T-helper 17 cell (primary cell): ENCODE data around the gene SMIM17. TPM values are rescaled to one million over a fixed set of nuclear protein-coding genes. Genes with fewer than 3 reads are reported as not detected.

ENCODE experiments used
- ATAC-seq: fragments of 150-1000 bp; cut with Tn5 transposase; 2 replicates; pipeline ENCODE4 v1.10.0; 2021; ENCODE audit warnings: mild to moderate bottlenecking, moderate library complexity
- DNase-seq, 3 donors: peaks; one replicate each; pipeline versions ENCODE4 v3.0.0 to v3.0.0-alpha.2; 2020 to 2021
- H3K9me3 ChIP-seq: one replicate; pipeline ENCODE4 v1.7.0; 2013; ENCODE audit warnings: low read length, mild to moderate bottlenecking; ENCODE audit not compliant: control insufficient read depth, poor library complexity, severe bottlenecking
- H3K27ac Mint-ChIP-seq: one replicate; pipeline ENCODE4 v1.8.0; 2022; ENCODE audit warnings: mild to moderate bottlenecking, moderate library complexity, mixed read lengths
- H3K27me3 Mint-ChIP-seq: one replicate; pipeline ENCODE4 v1.8.0; 2022; ENCODE audit warnings: mixed read lengths
- H3K36me3 Mint-ChIP-seq: one replicate; pipeline ENCODE4 v1.8.0; 2022; ENCODE audit warnings: low read depth, mixed read lengths
- H3K4me1 Mint-ChIP-seq: one replicate; pipeline ENCODE4 v1.8.0; 2022; ENCODE audit warnings: mild to moderate bottlenecking, mixed read lengths
- H3K4me3 Mint-ChIP-seq: one replicate; pipeline ENCODE4 v1.8.0; 2022; ENCODE audit warnings: mild to moderate bottlenecking, moderate library complexity, mixed read lengths
- total RNA-seq, 4 donors: library from RNA in 2 of 4; stranded (reverse) in 2 of 4; gene quantifications; one replicate each; pipeline ENCODE4 v1.2.3 and lab custom pipeline; 2022 to 2026

The SMIM17 gene
- total RNA-seq, 2 donors from 2014 or later = not detected

GRCh38 chr19:56619121-56619520 is 23.8 kb upstream of the SMIM17 start:
- Mint-ChIP-seq H3K27me3 (no peaks in the 10 kb centered on the region), H3K36me3 (peaks cover 10% of the 10 kb centered on the region), H3K27ac (no peak overlapping the region), H3K4me3 (no peak overlapping the region), H3K4me1 (no peaks in the 10 kb centered on the region)
- DNase-seq (no peak), ATAC-seq (no peak)
- H3K9me3 ChIP-seq = peaks cover 23% of the 10 kb centered on the region

GRCh38 chr19:56622374-56622773 is 20.6 kb upstream of the SMIM17 start:
- no peak overlapping the region for H3K4me3 Mint-ChIP-seq

DNA sequence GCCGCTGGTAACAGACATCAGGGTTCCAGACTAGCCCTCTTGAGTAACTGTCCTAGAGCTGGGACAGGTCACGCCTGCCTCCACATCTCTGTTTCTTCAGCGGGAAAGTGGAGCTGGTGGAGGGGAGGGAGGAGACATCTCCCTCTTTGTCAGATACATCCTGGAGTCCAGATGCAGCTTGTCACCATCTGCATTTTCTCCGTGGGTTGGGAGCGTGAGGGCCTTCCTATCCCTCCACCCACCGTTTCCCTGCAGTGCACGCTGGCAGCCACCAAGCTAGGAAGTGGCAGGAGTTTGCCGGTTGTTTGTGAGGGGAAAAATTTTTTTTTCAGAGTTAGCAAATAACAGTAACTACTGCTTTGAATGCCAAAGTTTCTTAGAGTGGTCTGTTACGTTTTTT is 20.0 kb upstream of the SMIM17 start:
- H3K27ac Mint-ChIP-seq = no peak overlapping the region
- H3K27me3 Mint-ChIP-seq = no peaks in the 10 kb centered on the region
- H3K9me3 ChIP-seq = peaks cover 18% of the 10 kb centered on the region
- peaks cover 12% of the 10 kb centered on the region for H3K36me3 Mint-ChIP-seq
- ATAC-seq = no peak
- DNase-seq = no peak
- no peak overlapping the region for H3K4me3 Mint-ChIP-seq
- no peaks in the 10 kb centered on the region for H3K4me1 Mint-ChIP-seq

More at GRCh38 chr19:56622374-56622773, 20.6 kb upstream of the SMIM17 start:
- peaks cover 23% of the 10 kb centered on the region for H3K9me3 ChIP-seq
- Mint-ChIP-seq H3K27ac (no peak overlapping the region), H3K27me3 (no peaks in the 10 kb centered on the region), H3K4me1 (no peaks in the 10 kb centered on the region), H3K36me3 (peaks cover 12% of the 10 kb centered on the region)
- no peak for ATAC-seq
- DNase-seq = no peak

DNA sequence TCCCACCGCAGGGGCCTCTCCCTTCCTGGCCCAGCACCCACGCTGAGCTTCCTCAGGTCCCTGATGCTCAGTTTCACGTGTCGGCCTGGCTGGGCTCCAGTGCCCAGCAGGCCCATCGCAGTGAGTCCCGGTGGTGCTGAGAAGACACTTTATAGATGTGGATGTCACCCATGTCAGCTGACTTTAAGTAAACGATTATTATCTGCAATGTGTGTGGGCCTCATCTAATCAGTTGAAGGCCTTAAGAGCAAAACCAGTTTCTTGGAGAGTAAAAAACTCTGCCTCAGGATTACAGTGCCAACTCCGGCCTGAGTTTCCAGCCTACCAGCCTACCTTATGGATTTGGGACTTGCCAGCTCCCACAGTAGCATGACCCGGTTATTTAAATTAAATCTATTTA is 17.3 kb upstream of the SMIM17 start:
- H3K4me3 Mint-ChIP-seq = no peak overlapping the region
- peaks cover 16% of the 10 kb centered on the region for H3K9me3 ChIP-seq

GRCh38 chr19:56633021-56633420 is 9.9 kb upstream of the SMIM17 start:
- no peaks in the 10 kb centered on the region for H3K4me1 Mint-ChIP-seq
- H3K4me3 Mint-ChIP-seq = no peak overlapping the region
- no peaks in the 10 kb centered on the region for H3K36me3 Mint-ChIP-seq
- no peaks in the 10 kb centered on the region for H3K27me3 Mint-ChIP-seq
- ATAC-seq (no peak), DNase-seq (no peak)
- no peak overlapping the region for H3K27ac Mint-ChIP-seq
- H3K9me3 ChIP-seq = peaks cover 13% of the 10 kb centered on the region

More for the DNA sequence above, 17.3 kb upstream of the SMIM17 start:
- no peak for ATAC-seq
- H3K4me1 Mint-ChIP-seq = no peaks in the 10 kb centered on the region
- DNase-seq = no peak
- peaks cover 10% of the 10 kb centered on the region for H3K36me3 Mint-ChIP-seq
- no peaks in the 10 kb centered on the region for H3K27me3 Mint-ChIP-seq
- H3K27ac Mint-ChIP-seq = no peak overlapping the region

DNA sequence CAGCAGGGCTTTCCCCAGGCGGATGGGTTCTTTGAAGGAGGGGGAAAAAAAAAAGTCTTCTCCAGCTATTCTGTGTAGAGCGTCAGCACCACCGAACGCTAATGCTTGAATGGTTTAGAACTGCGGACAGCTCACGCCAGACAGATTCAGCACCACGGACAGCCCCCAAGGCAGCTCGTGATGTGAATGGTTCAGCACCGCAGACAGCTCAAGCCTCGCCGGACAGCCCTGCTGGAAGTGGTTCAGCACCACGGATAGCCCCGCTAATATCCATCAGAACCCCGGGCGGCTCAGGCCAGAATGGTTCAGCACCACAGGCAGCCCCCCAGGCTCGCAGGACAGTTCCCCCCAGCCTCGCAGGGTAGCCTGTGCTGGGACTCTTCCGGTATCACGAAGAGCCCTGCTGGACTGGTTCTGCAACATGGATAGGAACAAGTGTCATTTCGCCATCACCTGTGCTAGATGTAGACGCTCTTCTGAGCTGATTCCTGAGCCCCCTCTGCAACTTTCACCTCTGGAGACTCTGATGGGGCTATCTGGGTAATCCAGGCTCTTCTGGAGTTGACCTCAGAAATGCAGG is 4.9 kb upstream of the SMIM17 start:
- H3K27me3 Mint-ChIP-seq = no peaks in the 10 kb centered on the region
- H3K9me3 ChIP-seq = peaks cover 6% of the 10 kb centered on the region
- H3K4me3 Mint-ChIP-seq = no peak overlapping the region
- ATAC-seq (no peak), DNase-seq (no peak)
- H3K4me1 Mint-ChIP-seq = no peaks in the 10 kb centered on the region
- H3K27ac Mint-ChIP-seq = no peak overlapping the region
- no peaks in the 10 kb centered on the region for H3K36me3 Mint-ChIP-seq

- H3K27ac Mint-ChIP-seq = no peak overlapping the region
- ATAC-seq (no peak), DNase-seq (no peak)
- H3K9me3 ChIP-seq = peaks cover 6% of the 10 kb centered on the region
- no peaks in the 10 kb centered on the region for H3K27me3 Mint-ChIP-seq
- H3K4me3 Mint-ChIP-seq = no peak overlapping the region
- no peaks in the 10 kb centered on the region for H3K4me1 Mint-ChIP-seq
- peaks cover 2% of the 10 kb centered on the region for H3K36me3 Mint-ChIP-seq
These were observed 3.7 kb upstream of the SMIM17 start for GRCh38 chr19:56639217-56639616.

DNA sequence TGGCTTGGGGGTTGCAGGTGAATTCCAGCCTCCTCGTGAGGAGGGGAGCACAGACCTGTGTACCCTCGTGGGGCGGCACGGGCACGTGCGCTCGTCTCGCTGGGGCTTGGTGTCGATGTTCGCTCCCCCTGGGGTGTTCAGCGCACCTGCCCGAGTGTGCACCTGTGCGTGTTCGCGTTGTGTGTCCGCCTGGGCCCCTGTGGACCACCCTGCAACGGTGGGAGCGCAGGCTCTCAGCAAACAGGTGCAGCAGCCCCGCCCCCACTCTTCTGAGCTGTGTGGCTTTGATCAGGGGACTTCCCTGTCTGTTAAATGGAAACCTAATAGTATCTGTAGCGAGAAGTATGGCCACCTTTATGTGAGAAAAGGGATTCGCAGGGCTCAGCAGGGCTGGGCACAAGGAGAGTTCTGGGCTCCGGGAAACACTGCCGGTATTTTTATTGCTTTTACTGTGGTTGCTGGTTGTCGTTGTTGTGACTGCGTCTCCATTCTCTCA is 549 bp downstream of the SMIM17 start:
- H3K36me3 Mint-ChIP-seq = peaks cover 5% of the 10 kb centered on the region
- H3K27me3 Mint-ChIP-seq = no peaks in the 10 kb centered on the region
- no peaks in the 10 kb centered on the region for H3K4me1 Mint-ChIP-seq
- ATAC-seq = no peak
- no peak overlapping the region for H3K27ac Mint-ChIP-seq
- H3K4me3 Mint-ChIP-seq = no peak overlapping the region
- no peak for DNase-seq
- no peaks in the 10 kb centered on the region for H3K9me3 ChIP-seq

DNA sequence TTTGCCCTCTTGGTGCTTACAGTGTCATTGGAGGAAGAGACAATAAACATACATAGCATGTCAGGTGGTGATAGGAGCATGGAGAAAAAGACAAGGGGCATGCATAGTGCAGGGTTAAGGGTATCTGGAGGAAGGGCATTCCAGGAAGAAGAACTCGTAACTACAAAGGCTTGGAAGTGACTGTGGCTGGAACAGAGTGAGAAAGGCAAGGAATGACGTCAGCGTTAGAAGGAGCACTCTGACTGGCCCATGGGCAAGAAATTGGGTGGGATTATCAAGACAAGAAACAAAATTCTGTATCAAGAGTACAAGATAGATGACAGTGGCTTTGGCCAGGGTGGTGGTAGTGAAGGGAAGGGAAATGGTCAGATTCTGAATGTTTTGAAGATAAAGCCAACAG is 11.2 kb downstream of the SMIM17 start:
- H3K27me3 Mint-ChIP-seq = no peaks in the 10 kb centered on the region
- peaks cover 2% of the 10 kb centered on the region for H3K9me3 ChIP-seq
- H3K4me3 Mint-ChIP-seq = no peak overlapping the region
- H3K36me3 Mint-ChIP-seq = peaks cover 1% of the 10 kb centered on the region
- DNase-seq (no peak), ATAC-seq (no peak)
- no peak overlapping the region for H3K27ac Mint-ChIP-seq
- no peaks in the 10 kb centered on the region for H3K4me1 Mint-ChIP-seq

DNA sequence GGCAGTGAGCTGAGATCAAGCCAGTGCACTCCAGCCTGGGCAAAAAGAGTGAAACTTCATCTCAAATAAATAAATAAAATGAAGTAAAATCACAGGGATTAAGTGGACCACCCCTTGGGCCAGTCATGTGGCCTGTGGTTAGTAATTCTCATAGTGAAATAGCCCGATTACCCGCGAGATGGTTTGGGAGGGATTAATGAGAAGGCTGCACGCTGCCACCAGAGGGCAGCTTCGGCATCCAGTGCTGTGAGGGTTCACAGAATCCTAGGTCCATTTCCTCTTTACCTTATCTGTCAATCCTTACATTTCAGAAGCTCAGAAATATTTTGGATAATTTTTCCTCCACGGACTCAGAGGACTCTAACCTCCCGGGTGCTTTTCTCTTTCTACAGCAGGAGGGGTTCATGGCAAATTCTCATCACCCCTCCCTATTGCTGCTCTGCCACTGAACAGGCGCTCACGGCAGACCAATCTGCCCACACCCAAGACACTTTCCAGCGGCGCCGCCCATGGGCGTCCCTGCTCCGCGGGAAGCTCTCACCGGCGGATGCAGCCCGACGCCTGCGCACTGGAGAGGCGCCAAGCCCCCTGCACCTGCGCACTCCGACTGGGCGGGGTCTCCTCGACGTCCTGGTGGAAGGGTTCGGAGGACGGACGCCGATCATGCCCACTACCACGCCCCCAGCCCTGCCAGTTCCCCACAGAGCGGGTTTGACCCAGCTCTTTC is 17.6 kb downstream of the SMIM17 start:
- no peaks in the 10 kb centered on the region for H3K9me3 ChIP-seq
- H3K4me1 Mint-ChIP-seq = no peaks in the 10 kb centered on the region
- no peak overlapping the region for H3K4me3 Mint-ChIP-seq
- H3K36me3 Mint-ChIP-seq = peaks cover 3% of the 10 kb centered on the region
- no peaks in the 10 kb centered on the region for H3K27me3 Mint-ChIP-seq
- ATAC-seq (no peak), DNase-seq (no peak)
- H3K27ac Mint-ChIP-seq = no peak overlapping the region

- DNase-seq (no peak), ATAC-seq (no peak)
- H3K9me3 ChIP-seq = no peaks in the 10 kb centered on the region
- peaks cover 3% of the 10 kb centered on the region for H3K36me3 Mint-ChIP-seq
- H3K4me1 Mint-ChIP-seq = no peaks in the 10 kb centered on the region
- H3K4me3 Mint-ChIP-seq = no peak overlapping the region
- no peaks in the 10 kb centered on the region for H3K27me3 Mint-ChIP-seq
- no peak overlapping the region for H3K27ac Mint-ChIP-seq
These were observed 18.3 kb downstream of the SMIM17 start for GRCh38 chr19:56661248-56661647.

- no peaks in the 10 kb centered on the region for H3K9me3 ChIP-seq
- DNase-seq = no peak
- no peak overlapping the region for H3K27ac Mint-ChIP-seq
- ATAC-seq = no peak
- no peaks in the 10 kb centered on the region for H3K4me1 Mint-ChIP-seq
- H3K27me3 Mint-ChIP-seq = no peaks in the 10 kb centered on the region
- H3K4me3 Mint-ChIP-seq = no peak overlapping the region
- H3K36me3 Mint-ChIP-seq = peaks cover 3% of the 10 kb centered on the region
These were observed 21.1 kb downstream of the SMIM17 start for GRCh38 chr19:56663931-56664500.

- Mint-ChIP-seq H3K27me3 (no peaks in the 10 kb centered on the region), H3K27ac (no peak overlapping the region), H3K36me3 (no peaks in the 10 kb centered on the region), H3K4me1 (no peaks in the 10 kb centered on the region), H3K4me3 (no peak overlapping the region)
- H3K9me3 ChIP-seq = no peaks in the 10 kb centered on the region
- no peak for DNase-seq
- ATAC-seq = no peak
These were observed 21.6 kb downstream of the SMIM17 start for GRCh38 chr19:56664511-56664910.
